ENCODE data around the gene PPP1R12B.
"Not testable (repeated sequence)": the region's sequence is repeated elsewhere in the genome, so short reads cannot be mapped to it uniquely, and the experiment has no call there.

GRCh38 chr1:202479661-202480060 is 131.2 kb downstream of the PPP1R12B start:
- not testable (repeated sequence) for TF ChIP-seq CTCF (IDR thresholded peaks at IDR 0.05; ENCODE audit: low read depth, low read length, missing input control); YY1 (IDR thresholded peaks at IDR 0.05); TAF1 (conservative IDR thresholded peaks at IDR 0.05); RAD21 (IDR thresholded peaks at IDR 0.05); MAX (IDR thresholded peaks at IDR 0.05); ATF3 (IDR thresholded peaks at IDR 0.05); JUND (IDR thresholded peaks at IDR 0.05)

Data from liver (tissue), 3 donors.